Loucy (cell line): ENCODE data around the gene NOC4L.

Experiments
- EZH2phosphoT487 ChIP-seq: fragments of 200-600 bp; IDR thresholded peaks from 2 replicates; pipeline ENCODE4 v1.6.1; 2018; ENCODE audit warnings: antibody characterized with exemption, mild to moderate bottlenecking, moderate library complexity, borderline replicate concordance
- TF ChIP-seq, protein P1 (sequence below): fragments of 200-600 bp; sonication (generic); conservative IDR thresholded peaks from 2 replicates; pipeline ENCODE4 v1.5.1; 2014; ENCODE audit warnings: mild to moderate bottlenecking, antibody characterized with exemption, low read length

DNA sequence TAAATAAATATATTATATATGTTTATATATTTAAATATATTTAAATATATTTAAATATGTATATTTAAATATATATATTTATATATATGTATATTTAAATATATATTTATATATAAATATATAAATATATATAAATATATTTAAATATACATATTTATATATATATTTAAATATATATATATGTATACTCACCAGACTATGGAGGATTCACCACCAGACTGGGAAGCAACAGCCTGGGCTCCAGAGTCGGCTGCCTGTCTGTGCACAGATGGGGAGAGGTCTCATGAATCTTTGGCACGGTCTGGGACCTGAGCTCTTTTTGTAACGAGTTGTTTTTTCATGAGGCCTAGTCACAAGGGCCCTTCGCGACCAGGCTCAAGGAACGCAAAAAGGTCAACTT is 21.3 kb downstream of the NOC4L start:
- TF ChIP-seq EZH2phosphoT487: no peak
- TF ChIP-seq, protein P1, sequence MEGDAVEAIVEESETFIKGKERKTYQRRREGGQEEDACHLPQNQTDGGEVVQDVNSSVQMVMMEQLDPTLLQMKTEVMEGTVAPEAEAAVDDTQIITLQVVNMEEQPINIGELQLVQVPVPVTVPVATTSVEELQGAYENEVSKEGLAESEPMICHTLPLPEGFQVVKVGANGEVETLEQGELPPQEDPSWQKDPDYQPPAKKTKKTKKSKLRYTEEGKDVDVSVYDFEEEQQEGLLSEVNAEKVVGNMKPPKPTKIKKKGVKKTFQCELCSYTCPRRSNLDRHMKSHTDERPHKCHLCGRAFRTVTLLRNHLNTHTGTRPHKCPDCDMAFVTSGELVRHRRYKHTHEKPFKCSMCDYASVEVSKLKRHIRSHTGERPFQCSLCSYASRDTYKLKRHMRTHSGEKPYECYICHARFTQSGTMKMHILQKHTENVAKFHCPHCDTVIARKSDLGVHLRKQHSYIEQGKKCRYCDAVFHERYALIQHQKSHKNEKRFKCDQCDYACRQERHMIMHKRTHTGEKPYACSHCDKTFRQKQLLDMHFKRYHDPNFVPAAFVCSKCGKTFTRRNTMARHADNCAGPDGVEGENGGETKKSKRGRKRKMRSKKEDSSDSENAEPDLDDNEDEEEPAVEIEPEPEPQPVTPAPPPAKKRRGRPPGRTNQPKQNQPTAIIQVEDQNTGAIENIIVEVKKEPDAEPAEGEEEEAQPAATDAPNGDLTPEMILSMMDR: no peak
